AG09309 (cell line): ENCODE measurements around the gene HAND1.

Experiments used
- DNase-seq: peaks from one replicate; pipeline ENCODE4 v3.0.0-alpha.2; 2010; ENCODE audit warnings: low read depth
- H3K4me3 ChIP-seq: 2 replicates; pipeline ENCODE4 v1.5.1; 2011; ENCODE audit warnings: mild to moderate bottlenecking, low read depth, low read length, moderate library complexity; ENCODE audit not compliant: control insufficient read depth
- CTCF ChIP-seq: IDR thresholded peaks from 2 replicates; pipeline ENCODE4 v1.5.1; 2011; ENCODE audit warnings: mild to moderate bottlenecking, low read depth, low read length, inconsistent platforms; ENCODE audit not compliant: insufficient read depth, control insufficient read depth; ENCODE audit errors: missing control alignments

Gene HAND1

DNA sequence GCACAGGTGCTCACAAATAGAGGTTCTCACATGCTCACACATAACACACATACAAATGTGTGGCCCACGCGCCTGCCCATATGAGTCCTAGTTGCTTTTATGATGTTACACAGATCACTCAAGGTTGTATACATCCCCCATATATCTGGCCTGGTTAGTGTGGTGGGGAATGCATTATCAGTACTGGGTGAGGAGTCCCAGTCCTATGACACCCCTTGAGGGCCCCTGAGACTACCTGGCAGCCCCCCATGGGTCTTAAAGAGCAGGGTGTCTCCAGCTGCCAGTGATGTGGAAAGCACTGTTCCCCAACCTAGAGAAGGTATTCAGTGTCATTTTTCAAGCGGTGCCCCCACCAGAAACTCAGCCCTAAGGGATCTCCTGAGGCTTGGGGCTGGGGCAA, 2.8 kb upstream of the HAND1 start:
- TF ChIP-seq CTCF = no peak
- no peak overlapping the region for H3K4me3 ChIP-seq
- DNase-seq = no peak

DNA sequence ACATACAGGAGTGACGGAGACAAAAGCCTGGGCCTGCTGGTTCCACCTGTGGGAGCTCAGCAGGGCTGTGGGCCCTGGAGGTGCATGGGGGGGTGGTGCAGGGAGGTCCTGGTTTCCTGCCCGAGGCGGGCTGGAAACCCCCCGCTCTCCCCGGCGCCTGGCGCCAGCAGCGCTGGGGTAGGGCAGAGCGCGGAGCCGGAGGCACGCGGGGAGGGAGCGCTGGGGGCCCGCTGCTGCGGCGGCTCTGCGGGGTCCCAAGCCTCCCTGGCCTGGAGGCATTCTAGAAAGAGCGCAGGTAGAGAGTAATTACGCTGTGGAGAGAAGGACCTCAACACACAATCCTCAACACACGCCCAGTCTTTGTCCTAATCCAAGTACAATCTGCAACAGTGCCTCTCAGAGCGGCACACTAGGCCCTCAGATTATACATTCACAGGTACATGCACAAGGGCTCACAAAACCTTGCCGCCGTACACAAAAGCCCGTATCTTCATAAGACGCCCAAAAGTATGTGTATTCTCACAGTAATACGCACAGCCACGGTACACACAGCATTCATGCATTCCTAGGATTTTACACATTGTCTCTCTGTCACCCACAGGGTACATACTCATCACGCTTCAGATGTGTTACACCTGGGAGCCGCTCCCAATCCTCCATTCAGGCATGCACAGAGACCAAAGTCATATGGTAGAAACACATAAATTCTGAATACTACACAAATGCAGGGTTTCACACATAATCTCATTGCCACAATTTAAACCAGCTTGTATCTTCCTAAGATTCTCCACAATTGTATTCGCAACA, 2.1 kb upstream of the HAND1 start:
- TF ChIP-seq CTCF = no peak
- H3K4me3 ChIP-seq = no peak overlapping the region
- no peak for DNase-seq

DNA sequence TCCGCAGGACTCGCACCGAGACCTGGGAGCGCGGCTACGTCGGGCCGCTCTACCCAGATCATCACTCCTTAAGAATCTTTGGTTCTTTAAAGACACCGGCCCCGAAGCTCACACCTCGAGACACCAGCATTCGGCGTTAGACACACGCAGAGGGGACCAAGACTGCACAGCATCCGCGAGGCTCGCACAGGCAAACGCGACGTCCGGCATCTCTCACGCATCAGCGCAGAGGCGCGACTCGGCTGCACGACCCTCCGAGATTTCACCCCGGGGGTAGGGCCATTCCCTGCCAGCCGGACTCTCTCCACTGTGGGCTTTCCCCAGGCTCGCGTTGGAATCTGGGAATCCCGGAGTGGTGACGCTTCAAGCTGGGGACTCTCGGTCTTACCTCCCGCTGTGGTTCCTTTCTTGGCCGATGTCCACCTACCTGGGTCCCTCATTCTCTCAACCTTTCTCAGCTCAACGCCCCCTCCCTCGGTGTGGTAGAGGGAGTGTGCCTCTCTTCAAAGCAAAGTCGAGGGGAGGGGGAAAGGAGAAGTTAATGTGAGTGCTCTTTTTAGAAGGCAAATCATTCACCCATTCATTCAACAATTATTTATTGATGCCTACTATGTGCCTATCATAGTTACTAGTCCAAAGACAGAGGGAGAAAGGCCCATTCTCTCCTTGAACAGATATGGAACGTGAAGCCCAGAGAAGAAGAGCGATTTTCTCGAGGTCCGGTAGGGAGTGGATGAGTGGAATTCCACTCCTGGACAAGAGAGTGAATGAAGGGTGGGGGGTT, 1.3 kb upstream of the HAND1 start:
- no peak for TF ChIP-seq CTCF
- H3K4me3 ChIP-seq = no peak overlapping the region
- DNase-seq = no peak

- no peak for DNase-seq
- H3K4me3 ChIP-seq = no peak overlapping the region
- TF ChIP-seq CTCF = no peak
These were observed 729 bp upstream of the HAND1 start for GRCh38 chr5:154478752-154479159.

DNA sequence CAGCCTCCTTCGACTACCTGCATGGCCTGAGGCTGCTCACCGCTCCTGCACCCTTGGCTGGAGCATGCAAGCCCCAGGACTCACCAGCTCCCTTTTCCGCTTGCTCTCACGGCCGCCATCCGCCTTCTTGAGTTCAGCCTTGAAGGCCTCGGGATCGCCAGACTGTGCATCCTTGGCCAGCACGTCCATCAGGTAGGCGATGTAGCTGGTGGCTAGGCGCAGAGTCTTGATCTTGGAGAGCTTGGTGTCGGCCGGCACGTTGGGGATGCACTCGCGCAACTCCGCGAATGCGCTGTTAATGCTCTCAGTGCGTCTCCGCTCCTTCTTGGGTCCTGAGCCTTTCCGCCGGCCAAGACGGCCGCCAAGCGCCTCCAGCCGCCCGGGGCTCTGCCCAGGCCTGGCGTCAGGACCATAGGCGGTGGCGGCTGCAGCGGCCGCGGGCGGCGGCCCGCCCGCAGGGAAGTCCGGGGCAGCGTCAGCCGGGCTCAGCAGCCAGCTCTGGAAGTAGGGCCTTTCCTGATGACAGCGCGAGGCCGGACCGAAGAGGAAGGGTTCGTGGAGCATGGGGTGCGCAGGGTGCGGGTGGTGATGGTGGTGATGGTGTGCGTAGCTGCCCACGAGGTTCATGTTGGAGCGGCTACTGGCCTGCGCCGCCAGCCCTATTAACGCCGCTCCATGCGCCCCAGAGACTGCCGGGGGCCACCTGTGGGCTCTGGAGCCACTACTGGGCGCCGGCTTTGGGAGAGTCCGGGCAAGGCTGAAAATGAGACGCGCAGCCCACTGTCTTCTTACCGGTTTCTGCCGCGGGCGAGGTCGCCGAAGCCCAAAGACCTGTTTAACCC, 424 bp downstream of the HAND1 start:
- peak overlapping the region; percentile 26 for H3K4me3 ChIP-seq
- TF ChIP-seq CTCF = no peak

More for the DNA sequence above, 424 bp downstream of the HAND1 start:
- no peak for DNase-seq
